CD4-positive, alpha-beta T cell treated with Interleukin-4 for 1 hour (primary cell): Measurements from ENCODE around the gene FSTL1.
"Not testable (repeated sequence)": the region's sequence is repeated elsewhere in the genome, so short reads cannot be mapped to it uniquely, and the experiment has no call there.

Source experiments
- DNase-seq, 2 donors: peaks; one replicate each; pipeline ENCODE4 v3.0.0-alpha.2; 2020 to 2022

The FSTL1 gene

DNA sequence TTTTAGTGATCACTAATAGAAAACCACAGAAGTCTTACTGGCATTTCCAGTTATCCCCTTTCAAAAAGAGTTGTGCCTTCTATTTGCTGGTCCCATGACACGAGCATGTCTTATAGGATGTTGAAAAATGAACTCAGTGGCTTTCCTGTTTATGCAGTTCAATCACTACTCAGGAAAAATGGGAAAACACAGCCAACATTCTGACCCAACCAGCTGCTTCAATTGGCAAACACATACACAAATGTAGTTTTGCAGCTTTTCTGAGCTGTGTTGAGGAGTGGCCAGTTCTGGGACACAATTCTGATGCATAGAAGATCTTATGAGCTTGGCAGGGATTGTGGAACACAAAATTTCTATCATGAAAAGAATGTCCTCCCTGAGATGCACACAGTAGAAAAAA lies 40.3 kb downstream of the FSTL1 start:
- no peak for DNase-seq

DNA sequence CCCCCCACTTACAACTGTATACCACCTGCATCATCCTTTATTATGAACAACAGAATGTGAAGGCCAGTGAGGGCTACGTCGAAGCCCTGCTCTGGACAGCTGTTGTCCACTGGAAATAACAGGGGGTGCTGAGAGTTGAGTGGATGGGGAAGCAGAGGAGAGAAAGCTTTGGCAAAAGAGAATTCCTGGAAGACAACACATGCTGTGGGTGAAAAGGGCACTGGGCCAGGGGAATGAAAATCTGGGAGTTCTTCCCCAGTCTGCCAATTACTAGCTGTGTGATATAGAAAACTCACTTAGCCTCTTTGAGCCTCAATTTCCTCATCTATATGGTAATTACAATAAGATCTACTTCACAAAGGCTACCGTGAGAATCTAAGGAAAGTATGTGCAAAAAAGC lies 40.7 kb downstream of the FSTL1 start:
- no peak for DNase-seq

DNA sequence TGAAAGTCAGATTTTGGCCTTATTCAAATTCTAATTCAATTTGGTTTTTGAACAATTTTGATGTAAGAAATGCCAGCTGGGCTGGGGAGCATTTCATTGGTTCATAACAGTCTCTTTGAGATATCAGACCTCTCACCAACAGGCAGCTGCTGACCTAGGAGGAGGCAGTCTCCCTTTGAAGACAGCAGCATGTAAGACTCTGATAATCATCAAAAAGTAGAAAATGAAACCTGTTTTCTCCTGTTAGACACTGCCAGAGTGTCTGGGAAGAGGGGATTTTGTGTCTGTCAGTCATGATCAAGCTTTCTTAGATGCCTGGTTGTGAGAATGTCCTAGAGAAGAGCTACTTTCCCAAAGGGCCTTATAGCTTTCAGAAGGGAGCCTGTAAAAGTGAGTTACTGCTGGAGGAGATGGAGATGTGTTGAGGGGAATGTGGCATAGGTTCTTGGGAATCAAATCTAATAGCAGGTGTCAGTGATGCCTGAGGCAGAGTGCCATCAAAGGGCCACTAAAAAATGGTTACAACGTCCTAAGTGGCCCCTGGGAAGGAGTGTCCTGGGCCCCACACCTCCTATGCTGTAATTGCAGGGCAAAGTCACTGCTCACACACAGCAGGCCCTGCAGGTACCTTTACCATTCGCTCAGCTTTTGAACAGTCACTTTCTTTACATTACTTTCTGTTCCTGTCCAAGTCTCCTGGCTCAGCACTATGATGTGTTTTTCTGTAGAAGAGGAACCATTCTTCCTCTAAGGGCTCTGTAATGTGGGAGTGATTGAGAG lies 43.1 kb downstream of the FSTL1 start:
- no peak for DNase-seq

DNA sequence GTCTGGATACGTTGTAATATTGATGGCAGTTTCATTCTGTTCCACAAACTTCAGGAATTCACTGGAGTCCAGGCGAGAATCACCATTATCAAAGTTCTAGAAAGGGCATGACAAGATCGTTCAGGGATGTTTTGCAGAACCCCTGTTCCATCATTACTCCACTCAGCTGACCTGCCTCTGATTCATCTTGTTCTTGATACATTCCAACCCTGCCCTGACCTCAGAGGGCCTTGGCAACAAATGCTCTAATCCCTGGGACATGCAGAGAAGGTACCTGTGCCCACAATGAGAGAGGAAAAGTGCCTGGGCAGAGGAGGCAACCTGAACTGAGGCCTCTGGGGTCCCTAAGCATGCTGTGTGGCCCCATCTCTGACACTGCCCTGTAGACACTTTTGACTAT lies 45.9 kb downstream of the FSTL1 start:
- no peak for DNase-seq

DNA sequence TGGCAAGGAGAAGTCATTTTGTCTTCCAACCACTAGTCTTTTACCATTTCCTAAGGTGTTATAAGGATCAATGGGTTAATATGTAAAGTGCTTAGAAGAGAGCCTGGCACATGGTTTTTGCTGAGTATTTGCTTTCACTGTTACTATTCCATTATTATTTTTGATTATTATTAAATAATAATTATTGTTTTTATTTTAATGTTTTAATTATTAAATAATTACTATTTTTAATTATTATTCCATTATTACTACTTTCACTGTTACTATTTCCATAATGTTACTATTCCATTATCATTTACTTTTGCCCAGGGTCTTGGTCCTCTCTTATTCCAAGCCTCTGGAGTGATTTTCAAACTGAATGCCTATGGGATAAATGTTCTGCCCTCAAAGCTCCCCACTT lies 48.5 kb downstream of the FSTL1 start:
- no peak for DNase-seq

DNA sequence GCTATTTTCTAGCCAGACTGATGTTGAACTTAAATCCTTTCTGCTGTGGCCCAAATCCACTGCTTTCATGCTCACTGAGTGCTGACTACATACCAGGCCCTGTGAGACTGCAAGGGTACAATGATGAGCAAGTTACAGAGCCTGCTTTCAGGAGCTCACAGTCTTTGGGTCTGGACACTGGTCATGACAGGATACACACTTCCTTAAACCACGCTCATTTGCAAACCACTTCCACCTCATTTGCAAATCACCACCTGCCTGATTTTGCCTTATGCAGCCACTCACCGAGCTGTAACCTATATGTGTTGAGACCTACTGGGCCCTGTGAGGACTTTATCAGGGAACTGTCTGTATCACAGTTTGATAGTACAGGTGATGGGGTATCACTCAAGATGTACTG lies 51.4 kb downstream of the FSTL1 start:
- DNase-seq, result no peak

DNA sequence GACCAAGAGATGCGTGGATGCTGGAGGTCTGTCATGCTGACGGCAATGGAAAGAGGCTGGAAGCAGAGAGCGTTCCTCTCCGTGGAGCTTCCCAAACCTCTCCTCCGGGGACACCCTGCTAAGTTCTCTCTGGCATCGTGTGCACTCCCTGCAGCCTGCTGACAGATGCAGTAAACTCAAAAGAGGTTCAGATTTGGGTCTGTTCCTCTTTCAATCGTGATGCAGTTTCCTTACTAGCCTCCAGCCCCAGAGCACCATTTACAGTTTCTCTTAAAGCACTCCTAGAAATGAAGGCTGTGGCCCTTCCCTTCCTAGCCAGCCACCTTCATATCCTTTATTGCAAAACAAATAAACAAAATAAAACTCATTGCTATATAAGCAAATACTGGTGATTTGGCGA lies 54.3 kb downstream of the FSTL1 start:
- DNase-seq, result no peak

DNA sequence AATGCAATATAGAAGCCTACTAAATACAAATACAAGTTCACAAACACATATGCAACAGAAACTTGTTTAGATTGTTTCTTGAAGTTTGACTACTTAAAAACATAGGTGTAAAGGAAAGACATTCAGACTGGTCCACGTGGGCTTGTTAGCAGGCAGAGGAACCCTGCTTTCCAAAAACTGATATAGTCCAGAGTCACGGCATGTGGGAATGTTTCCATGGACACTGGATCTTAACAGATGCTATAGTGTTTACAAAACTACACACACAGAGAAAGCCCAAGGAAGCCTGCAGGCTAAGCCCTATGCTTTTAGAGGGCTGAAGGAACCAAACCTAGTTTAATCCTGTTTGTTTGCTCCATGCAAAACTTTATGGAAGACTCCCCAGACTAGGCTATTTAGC lies 56.4 kb downstream of the FSTL1 start:
- no peak for DNase-seq

DNA sequence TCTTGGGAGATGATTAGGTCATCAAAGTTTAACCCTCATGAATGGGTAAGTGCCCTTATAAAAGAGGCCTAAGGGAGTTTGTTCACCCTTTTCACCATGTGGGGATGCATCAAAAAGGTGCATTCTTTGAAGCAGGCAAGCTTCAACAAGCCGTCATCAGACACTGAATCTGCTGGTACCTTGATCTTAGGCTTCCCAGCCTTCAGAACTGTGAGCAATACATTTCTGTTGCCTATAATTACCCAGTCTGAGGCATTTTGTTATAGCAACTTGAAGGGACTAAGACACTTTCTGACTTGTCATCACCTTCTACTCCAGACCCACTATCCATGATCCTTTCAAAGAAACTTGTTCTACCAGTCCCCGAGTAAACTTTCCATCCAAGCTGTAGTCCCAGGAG lies 57.0 kb downstream of the FSTL1 start:
- DNase-seq, result no peak

DNA sequence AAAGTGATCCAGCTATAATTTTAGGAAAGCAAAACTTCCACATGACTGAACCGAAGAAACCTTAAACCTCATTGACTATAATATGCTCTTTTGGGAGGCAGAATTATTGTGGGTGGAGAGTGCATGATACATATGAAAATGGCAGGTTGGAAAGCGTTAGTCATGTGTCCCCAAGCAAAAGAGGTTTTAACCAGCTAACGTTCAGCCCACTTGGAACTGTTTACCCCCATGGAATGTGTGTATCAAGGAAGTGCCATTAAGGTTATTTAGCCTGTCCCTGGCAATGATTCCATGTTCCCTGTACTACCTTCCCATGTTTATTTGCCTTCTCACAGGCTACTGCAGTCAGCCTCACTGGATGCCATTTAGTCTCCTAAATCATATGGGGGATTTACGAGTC lies 57.5 kb downstream of the FSTL1 start:
- no peak for DNase-seq

DNA sequence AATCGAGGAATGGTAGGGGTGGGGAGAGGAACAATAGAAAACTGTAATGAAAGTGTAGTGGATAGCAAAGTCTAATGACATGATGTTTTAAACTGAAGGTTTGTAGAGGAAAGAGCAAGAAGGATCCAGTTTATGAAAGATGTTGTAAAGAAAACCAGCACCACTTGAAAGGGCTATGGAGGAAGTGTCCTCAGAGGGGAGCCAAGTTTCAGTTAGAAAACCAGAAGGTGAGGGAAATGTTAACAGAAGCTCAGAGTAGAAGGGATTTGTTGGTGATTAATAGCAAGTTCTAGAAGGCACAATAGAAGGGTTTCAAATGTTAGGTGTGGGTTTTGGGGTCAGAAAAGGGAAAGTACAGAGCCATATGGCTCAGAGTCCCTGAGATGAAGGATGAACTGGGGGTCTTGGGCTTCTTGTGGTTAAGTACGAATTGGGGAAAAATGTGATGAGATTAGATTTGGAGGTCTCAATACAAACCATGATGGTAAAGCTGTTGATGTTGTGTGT lies 67.8 kb downstream of the FSTL1 start:
- no peak for DNase-seq

DNA sequence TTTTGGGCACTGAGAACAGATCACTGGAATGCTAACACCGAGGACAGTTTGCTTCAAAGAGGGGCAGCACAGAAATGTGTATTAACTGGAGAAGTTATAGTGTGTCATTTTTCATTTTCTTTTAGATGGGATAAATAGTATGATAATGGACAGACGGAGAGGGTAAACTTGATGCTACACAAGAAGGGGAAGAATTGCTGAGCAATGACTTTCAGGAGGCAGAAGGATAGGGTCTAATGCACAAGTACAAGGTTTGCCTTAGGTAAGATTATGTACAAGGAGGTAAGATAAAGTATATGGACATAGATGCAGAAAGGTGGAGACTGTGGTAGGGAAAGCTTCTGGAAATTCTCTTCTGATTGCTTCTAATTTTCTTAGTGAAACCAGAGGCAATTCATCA lies 69.3 kb downstream of the FSTL1 start:
- DNase-seq, result no peak

DNA sequence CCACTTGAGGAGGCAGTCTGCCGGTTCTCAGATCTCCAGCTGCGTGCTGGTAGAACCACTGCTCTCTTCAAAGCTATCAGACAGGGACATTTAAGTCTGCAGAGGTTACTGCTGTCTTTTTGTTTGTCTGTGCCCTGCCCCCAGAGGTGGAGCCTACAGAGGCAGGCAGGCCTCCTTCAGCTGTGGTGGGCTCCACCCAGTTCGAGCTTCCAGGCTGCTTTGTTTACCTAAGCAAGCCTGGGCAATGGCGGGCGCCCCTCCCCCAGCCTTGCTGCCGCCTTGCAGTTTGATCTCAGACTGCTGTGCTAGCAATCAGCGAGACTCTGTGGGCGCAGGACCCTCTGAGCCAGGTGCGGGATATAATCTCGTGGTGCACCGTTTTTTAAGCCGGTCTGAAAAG lies 72.8 kb downstream of the FSTL1 start:
- DNase-seq, result not testable (repeated sequence)

DNA sequence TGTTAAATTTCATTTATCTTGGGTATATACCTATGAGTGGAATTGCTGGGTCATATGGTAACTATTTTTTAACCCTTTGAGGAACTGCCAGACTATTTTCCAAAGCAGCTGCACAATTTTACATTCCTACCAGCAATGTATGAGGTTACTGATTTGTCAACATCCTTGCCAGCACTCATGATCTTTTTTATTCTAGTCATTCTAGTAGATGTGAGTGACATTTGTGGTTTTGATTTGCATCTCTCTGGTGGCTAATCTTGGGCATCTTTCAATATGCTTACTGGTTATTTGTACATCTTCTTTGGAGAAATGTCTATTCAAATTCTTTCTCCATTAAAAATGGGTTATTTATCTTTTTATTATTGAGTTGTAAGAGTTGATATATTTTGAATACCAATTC lies 80.3 kb downstream of the FSTL1 start:
- DNase-seq, result no peak

DNA sequence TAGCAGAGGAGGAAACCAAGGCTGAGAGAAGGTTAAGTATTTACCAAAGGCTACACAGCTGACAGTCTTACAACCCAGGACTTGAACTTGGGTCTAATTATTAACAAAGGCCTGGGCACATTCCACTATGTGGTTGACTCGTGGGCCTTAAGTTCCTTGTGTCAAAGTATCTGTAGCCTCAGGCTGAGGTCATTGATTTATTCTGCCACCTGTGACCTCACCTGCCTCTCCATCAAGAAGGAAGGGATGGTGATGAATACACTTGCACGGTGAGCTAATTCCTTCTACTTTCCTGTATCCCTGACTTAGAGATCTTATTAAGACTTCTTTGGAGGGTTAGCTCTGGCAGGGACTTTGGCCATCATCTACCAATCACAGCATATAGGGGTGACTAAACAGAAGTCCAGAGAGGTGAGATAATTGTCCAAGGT lies 81.7 kb downstream of the FSTL1 start:
- DNase-seq, result no peak

DNA sequence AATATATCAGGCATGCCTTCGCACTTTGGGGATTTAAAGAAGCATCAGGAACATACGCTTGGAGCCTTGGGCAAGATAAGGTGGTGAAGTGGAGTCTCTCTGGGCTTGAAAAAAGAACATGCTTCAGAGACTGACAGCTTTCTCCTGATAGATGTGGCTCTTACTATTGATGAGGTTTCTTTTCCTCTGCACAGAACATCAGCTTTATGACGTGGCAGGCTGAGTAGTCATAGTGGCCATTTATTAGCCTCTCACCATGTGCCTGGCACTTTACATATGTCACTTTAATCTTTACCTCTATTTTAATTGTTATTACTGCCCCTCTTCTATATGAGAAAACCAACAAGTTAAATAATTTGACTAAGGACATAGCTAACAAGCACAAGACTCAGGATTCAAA lies 82.6 kb downstream of the FSTL1 start:
- DNase-seq, result no peak

DNA sequence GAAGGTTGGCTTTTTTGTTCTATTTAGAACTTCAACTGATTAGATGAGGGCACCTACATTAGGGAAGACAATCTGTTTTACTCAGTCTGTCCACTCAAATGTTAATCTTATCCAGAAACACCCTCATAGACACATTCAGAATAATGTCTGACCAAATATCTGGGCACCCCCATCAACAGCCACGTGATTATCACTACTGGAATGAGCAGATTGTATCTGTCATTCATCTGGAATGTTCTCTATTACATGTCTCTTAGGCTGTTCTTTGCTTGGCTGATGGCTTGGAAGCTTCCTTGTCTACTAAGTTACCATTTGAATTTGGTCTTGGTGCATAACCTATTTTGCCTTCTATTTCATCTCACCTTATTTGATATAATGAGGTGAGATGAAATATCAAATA lies 86.0 kb downstream of the FSTL1 start:
- DNase-seq, result no peak

DNA sequence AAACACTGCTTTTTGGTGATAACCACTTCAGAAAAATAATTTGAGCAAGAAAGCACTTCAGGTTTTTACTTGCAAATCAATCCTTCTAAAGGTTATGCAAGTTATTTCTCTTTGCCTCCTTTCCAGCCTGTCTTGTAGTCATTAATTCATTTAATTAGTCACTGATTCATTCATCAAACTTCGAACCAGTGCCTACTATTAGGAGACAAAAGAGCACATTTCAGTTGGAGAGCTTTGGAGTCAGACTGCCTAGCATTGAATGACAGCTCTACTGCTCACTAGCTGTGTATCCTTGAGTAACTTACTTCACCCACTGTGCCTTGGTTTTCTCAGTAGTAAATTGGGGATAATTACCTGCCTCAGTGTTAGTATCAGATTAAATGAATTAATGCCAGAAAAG lies 86.7 kb downstream of the FSTL1 start:
- DNase-seq, result no peak

DNA sequence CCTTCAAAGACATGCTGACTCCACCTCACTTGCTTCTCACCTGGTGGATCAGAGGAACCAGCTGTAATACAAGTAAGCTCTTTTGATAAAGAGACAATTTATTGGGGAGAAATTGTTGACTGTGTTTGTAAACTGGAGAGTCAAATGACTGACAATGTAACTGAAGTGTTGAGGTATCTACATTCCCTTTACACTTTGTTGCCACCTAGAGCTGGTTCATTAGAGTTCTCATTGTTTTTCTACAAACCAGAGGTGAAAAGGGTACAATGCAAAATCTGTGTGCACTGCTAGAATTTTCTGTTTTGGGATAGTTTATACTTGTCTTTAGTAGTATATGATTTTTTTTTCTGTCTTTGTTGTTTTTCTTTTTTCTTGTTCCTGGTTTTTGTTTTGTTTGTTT lies 93.0 kb downstream of the FSTL1 start:
- no peak for DNase-seq

DNA sequence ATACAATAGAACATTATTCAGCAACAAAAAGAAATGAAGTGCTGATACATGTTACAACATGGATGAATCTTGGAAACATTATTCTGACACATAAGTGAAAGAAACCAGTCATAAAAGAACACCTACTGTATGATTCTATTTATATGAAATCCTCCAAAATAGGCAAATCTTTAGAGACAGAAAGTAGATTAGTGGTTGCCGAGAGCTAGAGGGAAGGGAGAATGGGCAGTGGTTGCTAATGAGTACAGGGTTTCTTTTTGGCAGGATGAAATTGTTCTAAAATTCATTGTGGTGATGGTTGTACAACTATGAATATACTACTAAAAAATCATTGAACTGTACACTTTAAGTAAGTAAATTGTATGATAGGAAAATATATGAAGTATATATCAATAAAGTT lies 95.3 kb downstream of the FSTL1 start:
- no peak for DNase-seq

DNA sequence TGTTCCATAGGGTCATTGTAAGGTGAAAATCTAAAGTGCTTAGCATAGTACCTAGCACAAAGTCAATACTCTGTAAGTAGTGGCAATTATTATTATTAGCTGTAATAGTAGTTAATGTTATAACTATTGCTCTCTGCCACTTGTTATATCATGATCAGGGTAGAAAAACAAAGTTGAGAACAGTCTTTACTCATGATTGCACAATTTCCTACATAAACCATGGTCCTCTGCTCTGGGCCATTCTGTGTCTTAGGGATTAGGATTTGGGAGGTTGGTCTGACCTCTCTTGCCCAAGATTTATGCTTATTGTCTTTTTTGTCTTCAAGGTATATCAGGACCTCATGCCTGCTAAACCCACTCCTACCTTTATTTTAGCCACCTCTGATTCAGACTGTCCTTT lies 97.3 kb downstream of the FSTL1 start:
- no peak for DNase-seq

DNA sequence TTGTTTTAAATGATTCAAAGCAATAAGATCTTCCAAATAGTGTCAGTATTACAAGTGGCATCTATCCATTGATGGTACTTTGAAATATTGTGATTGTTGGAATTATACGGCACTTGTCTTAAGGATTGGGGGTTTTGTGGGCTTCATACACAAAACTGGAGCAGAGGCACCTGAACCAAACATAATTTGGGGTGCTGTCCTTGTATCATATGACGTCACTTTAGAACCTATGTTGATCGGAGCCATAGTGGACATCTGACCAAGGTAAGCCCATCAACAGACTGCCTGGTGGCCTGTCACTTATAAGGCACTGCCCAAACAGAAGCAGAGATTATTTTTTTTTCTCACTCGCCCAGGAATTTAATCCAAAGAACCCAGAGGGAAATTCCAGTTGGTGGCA lies 98.8 kb downstream of the FSTL1 start:
- no peak for DNase-seq

DNA sequence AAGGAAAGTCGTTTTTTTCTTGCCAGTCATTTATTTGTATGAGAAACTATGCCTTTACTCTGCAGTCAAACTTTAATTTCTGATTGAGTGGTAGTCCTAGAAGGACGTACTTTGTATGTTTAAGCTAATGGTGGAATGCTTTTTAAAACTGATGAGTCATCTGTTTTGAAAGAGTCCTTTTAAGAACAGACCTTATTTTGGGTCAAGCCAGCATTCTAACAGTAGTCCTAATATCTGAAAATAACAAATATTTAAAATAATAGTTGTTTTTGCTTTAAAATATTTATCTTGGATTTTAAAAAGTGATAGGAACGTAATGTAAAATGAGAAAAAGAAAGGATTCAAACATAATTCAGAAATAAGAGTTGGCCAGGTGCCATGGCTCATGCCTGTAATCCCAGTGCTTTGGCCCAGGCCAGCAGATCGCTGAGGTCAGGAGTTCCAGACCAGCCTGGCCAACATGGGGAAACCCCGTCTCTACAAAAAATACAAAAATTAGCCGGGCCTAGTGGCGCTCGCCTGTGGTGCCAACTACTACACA lies 100.3 kb downstream of the FSTL1 start:
- DNase-seq, result no peak

DNA sequence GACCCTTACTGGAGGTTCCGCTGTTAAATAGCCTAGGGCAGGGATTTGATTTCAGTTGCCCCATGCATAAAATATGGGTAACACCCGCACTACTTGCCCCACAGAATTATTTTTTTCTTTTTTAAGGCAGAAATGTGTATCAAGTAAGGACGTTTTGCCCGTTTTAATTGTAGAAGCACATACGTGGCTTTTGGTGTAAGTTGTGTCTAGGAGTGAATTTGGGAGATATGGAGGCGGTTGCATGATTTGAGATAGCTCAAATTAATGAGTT lies 101.0 kb downstream of the FSTL1 start:
- DNase-seq, result no peak
